Activated naive CD4-positive, alpha-beta T cell treated with anti-CD3 and anti-CD28 coated beads for 36 hours (primary cell): Measurements from ENCODE around the gene YPEL1. TPM values are rescaled to one million over a fixed set of nuclear protein-coding genes. Genes with fewer than 3 reads are reported as not detected.

Source experiments
- CTCF ChIA-PET: fragments of 350-600 bp; sonication (Branson Sonifier 250); formaldehyde crosslinking; loops from one replicate; lab custom pipeline; 2021; ENCODE audit warnings: antibody characterized with exemption; lab: Charles Lee
- DNase-seq: peaks from one replicate; pipeline ENCODE4 v3.0.0-alpha.2; 2020
- H3K27ac Mint-ChIP-seq: one replicate; pipeline ENCODE4 v1.8.0; 2021; ENCODE audit warnings: mild to moderate bottlenecking, mixed read lengths
- H3K27me3 Mint-ChIP-seq: one replicate; pipeline ENCODE4 v1.8.0; 2021; ENCODE audit warnings: low read depth, mixed read lengths
- H3K36me3 Mint-ChIP-seq: one replicate; pipeline ENCODE4 v1.8.0; 2021; ENCODE audit warnings: low read depth, mixed read lengths
- H3K4me1 Mint-ChIP-seq: one replicate; pipeline ENCODE4 v1.8.0; 2021; ENCODE audit warnings: low read depth, mixed read lengths
- H3K4me3 Mint-ChIP-seq: one replicate; pipeline ENCODE4 v1.8.0; 2021; ENCODE audit warnings: mild to moderate bottlenecking, moderate library complexity, mixed read lengths
- H3K9me3 Mint-ChIP-seq: one replicate; pipeline ENCODE4 v1.8.0; 2021; ENCODE audit warnings: mixed read lengths
- intact Hi-C: fragments of 100-400 bp; cut with micrococcal nuclease; formaldehyde crosslinking; loops from one replicate; pipeline ENCODE4 v1.15.1; 2023
- total RNA-seq, 2 experiments: library from RNA; stranded (reverse); gene quantifications; one replicate each; pipeline ENCODE4 v1.2.3, GENCODE V29; 2021

Gene YPEL1
- total RNA-seq, 2 experiments from 2014 or later, result 0.88 to 1.6 TPM

GRCh38 chr22:21761994-21762680, 26.5 kb upstream of the YPEL1 start:
- H3K27me3 Mint-ChIP-seq, result no peaks in the 10 kb centered on the region
- no peak for DNase-seq
- H3K36me3 Mint-ChIP-seq, result peaks cover 24% of the 10 kb centered on the region
- peaks cover 44% of the 10 kb centered on the region for H3K4me1 Mint-ChIP-seq
- no peak overlapping the region for H3K27ac Mint-ChIP-seq
- CTCF ChIA-PET, result no interaction called here
- H3K9me3 Mint-ChIP-seq, result no peaks in the 10 kb centered on the region
- intact Hi-C loops, result no loop called here
- H3K4me3 Mint-ChIP-seq, result no peak overlapping the region

GRCh38 chr22:21761086-21761485, 25.5 kb upstream of the YPEL1 start:
- Mint-ChIP-seq H3K27ac (no peak overlapping the region), H3K36me3 (peaks cover 24% of the 10 kb centered on the region), H3K9me3 (no peaks in the 10 kb centered on the region), H3K4me3 (no peak overlapping the region), H3K4me1 (peaks cover 36% of the 10 kb centered on the region), H3K27me3 (no peaks in the 10 kb centered on the region)
- CTCF ChIA-PET, result interaction anchor here (1.2 kb wide), 1 partner anchor 12 kb away, joined by 3 read pairs; no protein-coding TSS in a partner anchor
- intact Hi-C loops, result no loop called here
- no peak for DNase-seq

- Mint-ChIP-seq H3K36me3 (peaks cover 25% of the 10 kb centered on the region), H3K4me1 (peaks cover 35% of the 10 kb centered on the region), H3K27ac (no peak overlapping the region), H3K4me3 (no peak overlapping the region), H3K9me3 (no peaks in the 10 kb centered on the region), H3K27me3 (no peaks in the 10 kb centered on the region)
- no peak for DNase-seq
- intact Hi-C loops, result no loop called here
- CTCF ChIA-PET, result interaction anchor here (1.2 kb wide), 1 partner anchor 12 kb away, joined by 3 read pairs; no protein-coding TSS in a partner anchor
These were observed 25.0 kb upstream of the YPEL1 start for GRCh38 chr22:21760640-21761039.

GRCh38 chr22:21759646-21760376, 24.2 kb upstream of the YPEL1 start:
- intact Hi-C loops, result no loop called here
- DNase-seq, result no peak
- no peaks in the 10 kb centered on the region for H3K27me3 Mint-ChIP-seq
- no peak overlapping the region for H3K4me3 Mint-ChIP-seq
- peaks cover 21% of the 10 kb centered on the region for H3K36me3 Mint-ChIP-seq
- H3K27ac Mint-ChIP-seq, result no peak overlapping the region
- H3K9me3 Mint-ChIP-seq, result no peaks in the 10 kb centered on the region
- CTCF ChIA-PET, result no interaction called here
- H3K4me1 Mint-ChIP-seq, result peaks cover 28% of the 10 kb centered on the region

- no peaks in the 10 kb centered on the region for H3K9me3 Mint-ChIP-seq
- H3K36me3 Mint-ChIP-seq, result peaks cover 20% of the 10 kb centered on the region
- intact Hi-C loops, result no loop called here
- DNase-seq, result no peak
- no peaks in the 10 kb centered on the region for H3K27me3 Mint-ChIP-seq
- CTCF ChIA-PET, result no interaction called here
- no peak overlapping the region for H3K27ac Mint-ChIP-seq
- peaks cover 21% of the 10 kb centered on the region for H3K4me1 Mint-ChIP-seq
- H3K4me3 Mint-ChIP-seq, result no peak overlapping the region
These were observed 23.5 kb upstream of the YPEL1 start for GRCh38 chr22:21759093-21759492.

- CTCF ChIA-PET, result no interaction called here
- peaks cover 12% of the 10 kb centered on the region for H3K36me3 Mint-ChIP-seq
- H3K4me3 Mint-ChIP-seq, result no peak overlapping the region
These were observed 22.7 kb upstream of the YPEL1 start for GRCh38 chr22:21758091-21758864.

GRCh38 chr22:21755851-21756284, 20.3 kb upstream of the YPEL1 start:
- H3K9me3 Mint-ChIP-seq, result no peaks in the 10 kb centered on the region
- H3K27me3 Mint-ChIP-seq, result no peaks in the 10 kb centered on the region
- no peaks in the 10 kb centered on the region for H3K4me1 Mint-ChIP-seq
- H3K36me3 Mint-ChIP-seq, result peaks cover 6% of the 10 kb centered on the region
- CTCF ChIA-PET, result no interaction called here
- DNase-seq, result no peak
- no peak overlapping the region for H3K4me3 Mint-ChIP-seq
- H3K27ac Mint-ChIP-seq, result no peak overlapping the region
- intact Hi-C loops, result no loop called here

More at GRCh38 chr22:21758091-21758864, 22.7 kb upstream of the YPEL1 start:
- no peaks in the 10 kb centered on the region for H3K27me3 Mint-ChIP-seq
- no peak for DNase-seq
- H3K4me1 Mint-ChIP-seq, result peaks cover 15% of the 10 kb centered on the region
- H3K9me3 Mint-ChIP-seq, result no peaks in the 10 kb centered on the region
- no peak overlapping the region for H3K27ac Mint-ChIP-seq
- intact Hi-C loops, result no loop called here

- no peaks in the 10 kb centered on the region for H3K9me3 Mint-ChIP-seq
- no peaks in the 10 kb centered on the region for H3K4me1 Mint-ChIP-seq
- no peak overlapping the region for H3K4me3 Mint-ChIP-seq
- H3K27me3 Mint-ChIP-seq, result no peaks in the 10 kb centered on the region
- intact Hi-C loops, result no loop called here
- peaks cover 6% of the 10 kb centered on the region for H3K36me3 Mint-ChIP-seq
- CTCF ChIA-PET, result interaction anchor here (0.6 kb wide), 1 partner anchor 72 kb away, joined by 3 read pairs; no protein-coding TSS in a partner anchor
- DNase-seq, result no peak
- H3K27ac Mint-ChIP-seq, result no peak overlapping the region
These were observed 18.9 kb upstream of the YPEL1 start for GRCh38 chr22:21754523-21754922.

GRCh38 chr22:21753374-21754111, 17.9 kb upstream of the YPEL1 start:
- CTCF ChIA-PET, result interaction anchor here (0.7 kb wide), 1 partner anchor 42 kb away, joined by 3 read pairs; no protein-coding TSS in a partner anchor
- H3K36me3 Mint-ChIP-seq, result peaks cover 6% of the 10 kb centered on the region
- no peaks in the 10 kb centered on the region for H3K27me3 Mint-ChIP-seq
- H3K4me3 Mint-ChIP-seq, result no peak overlapping the region
- DNase-seq, result no peak
- H3K27ac Mint-ChIP-seq, result no peak overlapping the region
- no peaks in the 10 kb centered on the region for H3K9me3 Mint-ChIP-seq
- H3K4me1 Mint-ChIP-seq, result no peaks in the 10 kb centered on the region
- intact Hi-C loops, result no loop called here

GRCh38 chr22:21752276-21752675, 16.7 kb upstream of the YPEL1 start:
- intact Hi-C loops, result no loop called here
- no peak for DNase-seq
- Mint-ChIP-seq H3K4me1 (no peaks in the 10 kb centered on the region), H3K36me3 (peaks cover 6% of the 10 kb centered on the region), H3K9me3 (no peaks in the 10 kb centered on the region), H3K27ac (no peak overlapping the region), H3K4me3 (no peak overlapping the region), H3K27me3 (no peaks in the 10 kb centered on the region)
- CTCF ChIA-PET, result interaction anchor here (0.5 to 0.6 kb wide), 2 partner anchors 29 kb away, joined by 3 to 5 read pairs; no protein-coding TSS in a partner anchor

- Mint-ChIP-seq H3K9me3 (no peaks in the 10 kb centered on the region), H3K36me3 (no peaks in the 10 kb centered on the region), H3K4me1 (no peaks in the 10 kb centered on the region), H3K27ac (no peak overlapping the region), H3K4me3 (no peak overlapping the region), H3K27me3 (no peaks in the 10 kb centered on the region)
- no peak for DNase-seq
- CTCF ChIA-PET, result no interaction called here
- intact Hi-C loops, result no loop called here
These were observed 10.4 kb upstream of the YPEL1 start for GRCh38 chr22:21745948-21746347.
